A549 (cell line): Measurements from ENCODE around the gene SEMA3C. TPM values are rescaled to one million over a fixed set of nuclear protein-coding genes. Genes with fewer than 3 reads are reported as not detected.

Experiments
- ATAC-seq, 2 experiments: fragments of 200-7000 bp in 1 of 2; fragments of >200 bp in 1 of 2; cut with Nextera tagmentation in 1 of 2; cut with Tn5 transposase in 1 of 2; 3 replicates each; pipeline versions ENCODE4 v1.8.0 to v1.9.1; 2018 to 2020; ENCODE audit warnings: mild to moderate bottlenecking in 1 of 2, moderate library complexity in 1 of 2
- CTCF ChIA-PET: fragments of 300-600 bp; sonication (Branson Sonifier 250); formaldehyde crosslinking; extraction: SDS; loops from one replicate; lab custom pipeline; 2021; ENCODE audit warnings: antibody characterized with exemption, inconsistent platforms; lab: Yijun Ruan, JAX
- POLR2A ChIA-PET: fragments of 350-600 bp; formaldehyde crosslinking; extraction: SDS; loops from one replicate; lab custom pipeline; 2021; ENCODE audit warnings: antibody characterized with exemption, inconsistent platforms; lab: Yijun Ruan, JAX
- DNase-seq, 2 experiments: peaks; one replicate each; pipeline versions ENCODE4 v3.0.0 to v3.0.0-alpha.2; 2011 to 2016; ENCODE audit warnings: low read depth in 1 of 2, low spot score in 1 of 2
- FAIRE-seq: peaks from 2 replicates; lab custom pipeline; 2011; peaks lifted over from hg19 to GRCh38; lab: Jason Lieb, UNC
- H3K27ac ChIP-seq, 2 experiments: fragments of >200 bp; sonication (Bioruptor Twin); formaldehyde crosslinking; 3 replicates each; pipeline ENCODE4 v1.5.1; 2016 to 2017
- H3K4me1 ChIP-seq: fragments of >200 bp; sonication (Bioruptor Twin); formaldehyde crosslinking; 3 replicates; pipeline ENCODE4 v1.6.1; 2016
- H3K4me2 ChIP-seq: fragments of >200 bp; sonication (Bioruptor Twin); formaldehyde crosslinking; 3 replicates; pipeline ENCODE4 v1.6.1; 2016
- H3K4me3 ChIP-seq: fragments of >200 bp; sonication (Bioruptor Twin); formaldehyde crosslinking; 3 replicates; pipeline ENCODE4 v1.5.1; 2016
- H3K9me3 ChIP-seq: fragments of >200 bp; sonication (Bioruptor Twin); formaldehyde crosslinking; 3 replicates; pipeline ENCODE4 v1.6.1; 2016
- BHLHE40 ChIP-seq: IDR thresholded peaks from 2 replicates; pipeline ENCODE4 v1.6.1; 2012; ENCODE audit warnings: low read depth, low read length, inconsistent platforms
- CBX8 ChIP-seq: fragments of 200-600 bp; sonication (generic); IDR thresholded peaks from 2 replicates; pipeline ENCODE4 v1.6.1; 2016
- CEBPB ChIP-seq, 2 experiments: fragments of >200 bp in 1 of 2; sonication (Bioruptor Twin) in 1 of 2; formaldehyde crosslinking in 1 of 2; IDR thresholded peaks; 2 replicates each; pipeline ENCODE4 v1.6.1; 2012 to 2016
- CHD4 ChIP-seq: fragments of 200-600 bp; sonication (generic); IDR thresholded peaks from 2 replicates; pipeline ENCODE4 v1.6.1; 2016; ENCODE audit warnings: antibody characterized with exemption, mild to moderate bottlenecking, borderline replicate concordance
- EHMT2 ChIP-seq: fragments of 200-600 bp; sonication (generic); IDR thresholded peaks from 2 replicates; pipeline ENCODE4 v1.6.1; 2016; ENCODE audit warnings: antibody characterized with exemption, low read depth, mild to moderate bottlenecking, moderate library complexity
- HDAC2 ChIP-seq: fragments of 200-600 bp; sonication (generic); IDR thresholded peaks from 2 replicates; pipeline ENCODE4 v1.6.1; 2016
- HES2 ChIP-seq: fragments of >200 bp; sonication (Bioruptor Twin); formaldehyde crosslinking; IDR thresholded peaks from 2 replicates; pipeline ENCODE4 v1.6.1; 2016
- HEYL ChIP-seq: fragments of 250-450 bp; sonication (Bioruptor Pico); IDR thresholded peaks from 2 replicates; pipeline ENCODE4 v1.8.0; 2021; ENCODE audit warnings: mild to moderate bottlenecking, moderate library complexity
- JUNB ChIP-seq: fragments of >200 bp; sonication (Bioruptor Twin); formaldehyde crosslinking; IDR thresholded peaks from 2 replicates; pipeline ENCODE4 v1.6.1; 2016
- NFE2L2 ChIP-seq: fragments of 150-350 bp; conservative IDR thresholded peaks from 2 replicates; pipeline ENCODE4 v1.6.1; 2014; ENCODE audit warnings: low read length
- NR3C1 ChIP-seq: fragments of >200 bp; sonication (Bioruptor Twin); formaldehyde crosslinking; IDR thresholded peaks from 3 replicates; pipeline ENCODE4 v1.6.1; 2017
- PBX3 ChIP-seq: IDR thresholded peaks from 2 replicates; pipeline ENCODE4 v1.6.1; 2012
- POLR2AphosphoS2 ChIP-seq: conservative IDR thresholded peaks from 2 replicates; pipeline ENCODE4 v1.6.1; 2012; ENCODE audit warnings: low read length, improper control_type of control experiment, inconsistent platforms
- RAD21 ChIP-seq, 2 experiments: fragments of >200 bp in 1 of 2; sonication (Bioruptor Twin) in 1 of 2; formaldehyde crosslinking in 1 of 2; IDR thresholded peaks in 1 of 2; conservative IDR thresholded peaks in 1 of 2; 2 replicates in 1 of 2; 3 replicates in 1 of 2; pipeline ENCODE4 v1.6.1; 2012 to 2018; ENCODE audit warnings: inconsistent platforms in 1 of 2
- RNF2 ChIP-seq: fragments of 200-600 bp; sonication (generic); IDR thresholded peaks from 2 replicates; pipeline ENCODE4 v1.6.1; 2016; ENCODE audit warnings: low read depth, mild to moderate bottlenecking, antibody characterized with exemption, moderate library complexity, borderline replicate concordance
- SREBF2 ChIP-seq: fragments of 450-650 bp; IDR thresholded peaks from 2 replicates; pipeline ENCODE4 v1.6.1; 2014; ENCODE audit warnings: mild to moderate bottlenecking, moderate library complexity
- TP53 ChIP-seq: fragments of 250-450 bp; sonication (Bioruptor Pico); IDR thresholded peaks from 2 replicates; pipeline ENCODE4 v1.5.0; 2021; ENCODE audit warnings: mild to moderate bottlenecking, moderate library complexity
- ZNF302 ChIP-seq: fragments of 250-450 bp; sonication (Bioruptor Pico); IDR thresholded peaks from 2 replicates; pipeline ENCODE4 v1.9.0; 2021; ENCODE audit warnings: inconsistent platforms, mild to moderate bottlenecking, moderate library complexity
- ZSCAN20 ChIP-seq: fragments of 250-450 bp; sonication (Bioruptor Pico); IDR thresholded peaks from 2 replicates; pipeline ENCODE4 v1.8.0; 2022; ENCODE audit warnings: mild to moderate bottlenecking, moderate library complexity
- WGBS: methylation state at CpG from one replicate; pipeline ENCODE4 v1.1.6; 2017; ENCODE audit errors: missing lambda C conversion rate; 5-methylcytosine and 5-hydroxymethylcytosine counted together
- polyA plus RNA-seq, 4 experiments: library from polyadenylated mRNA; depleted of rRNA in 3 of 4; stranded (reverse); fragments of >200 nt; fragmentation: RNase III in 1 of 4; extraction: RNeasy Plus Mini Kit Qiagen cat#74134 plus additional on column Dnase treatment in 1 of 4; gene quantifications; 2 replicates in 3 of 4; 3 replicates in 1 of 4; pipeline ENCODE4 v1.2.3, GENCODE V29; 2011 to 2017
- TF ChIP-seq, protein P1 (sequence below): fragments of 250-450 bp; sonication (Bioruptor Pico); IDR thresholded peaks from 2 replicates; pipeline ENCODE4 v1.5.0; 2020; ENCODE audit warnings: low read depth, mild to moderate bottlenecking, moderate library complexity
- TF ChIP-seq, protein P2 (sequence below): fragments of 250-450 bp; sonication (Bioruptor Pico); IDR thresholded peaks from 2 replicates; pipeline ENCODE4 v1.5.0; 2021; ENCODE audit warnings: mild to moderate bottlenecking, moderate library complexity, borderline replicate concordance
- TF ChIP-seq, protein P3 (sequence below): IDR thresholded peaks from 2 replicates; pipeline ENCODE4 v1.6.1; 2012; ENCODE audit warnings: low read depth, borderline replicate concordance
- TF ChIP-seq, protein P4 (sequence below): IDR thresholded peaks from 2 replicates; pipeline ENCODE4 v1.6.1; 2012

Gene SEMA3C
- polyA plus RNA-seq, 2 of the 4 experiments (the other 2 are of a cell fraction): 78.1 to 212 TPM

DNA sequence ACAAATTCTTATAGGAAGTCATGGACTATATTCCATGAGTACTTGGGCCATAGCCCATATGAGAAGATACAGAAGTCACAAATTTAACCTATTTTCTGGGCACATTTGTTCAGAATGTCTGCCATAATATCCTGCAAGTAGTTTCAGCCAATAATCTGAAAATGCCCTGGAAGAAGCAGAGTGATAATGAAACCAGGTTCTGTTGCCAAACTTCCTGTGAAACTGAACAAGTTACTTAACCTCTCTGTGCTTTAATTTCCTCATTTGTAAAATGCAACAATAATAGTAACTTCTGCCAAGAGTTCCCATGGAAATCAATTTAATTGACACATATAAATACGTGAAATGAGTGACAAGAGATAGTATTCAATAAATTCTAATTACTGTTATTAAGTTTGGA lies 88.8 kb downstream of the SEMA3C start:
- H3K27ac ChIP-seq: peak overlapping the region in 1 of 2 experiments; percentile 75; a peak in 3 of 6 replicates
- ATAC-seq (no peak), FAIRE-seq (no peak), DNase-seq (no peak)
- no peak overlapping the region for H3K4me3 ChIP-seq
- TF ChIP-seq CHD4: no peak
- TF ChIP-seq, protein P1, sequence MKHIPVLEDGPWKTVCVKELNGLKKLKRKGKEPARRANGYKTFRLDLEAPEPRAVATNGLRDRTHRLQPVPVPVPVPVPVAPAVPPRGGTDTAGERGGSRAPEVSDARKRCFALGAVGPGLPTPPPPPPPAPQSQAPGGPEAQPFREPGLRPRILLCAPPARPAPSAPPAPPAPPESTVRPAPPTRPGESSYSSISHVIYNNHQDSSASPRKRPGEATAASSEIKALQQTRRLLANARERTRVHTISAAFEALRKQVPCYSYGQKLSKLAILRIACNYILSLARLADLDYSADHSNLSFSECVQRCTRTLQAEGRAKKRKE (CRISPR knock-in tag): no peak
- TF ChIP-seq, protein P2, sequence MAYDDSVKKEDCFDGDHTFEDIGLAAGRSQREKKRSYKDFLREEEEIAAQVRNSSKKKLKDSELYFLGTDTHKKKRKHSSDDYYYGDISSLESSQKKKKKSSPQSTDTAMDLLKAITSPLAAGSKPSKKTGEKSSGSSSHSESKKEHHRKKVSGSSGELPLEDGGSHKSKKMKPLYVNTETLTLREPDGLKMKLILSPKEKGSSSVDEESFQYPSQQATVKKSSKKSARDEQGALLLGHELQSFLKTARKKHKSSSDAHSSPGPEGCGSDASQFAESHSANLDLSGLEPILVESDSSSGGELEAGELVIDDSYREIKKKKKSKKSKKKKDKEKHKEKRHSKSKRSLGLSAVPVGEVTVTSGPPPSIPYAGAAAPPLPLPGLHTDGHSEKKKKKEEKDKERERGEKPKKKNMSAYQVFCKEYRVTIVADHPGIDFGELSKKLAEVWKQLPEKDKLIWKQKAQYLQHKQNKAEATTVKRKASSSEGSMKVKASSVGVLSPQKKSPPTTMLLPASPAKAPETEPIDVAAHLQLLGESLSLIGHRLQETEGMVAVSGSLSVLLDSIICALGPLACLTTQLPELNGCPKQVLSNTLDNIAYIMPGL (CRISPR knock-in tag): no peak
- TF ChIP-seq, protein P3, sequence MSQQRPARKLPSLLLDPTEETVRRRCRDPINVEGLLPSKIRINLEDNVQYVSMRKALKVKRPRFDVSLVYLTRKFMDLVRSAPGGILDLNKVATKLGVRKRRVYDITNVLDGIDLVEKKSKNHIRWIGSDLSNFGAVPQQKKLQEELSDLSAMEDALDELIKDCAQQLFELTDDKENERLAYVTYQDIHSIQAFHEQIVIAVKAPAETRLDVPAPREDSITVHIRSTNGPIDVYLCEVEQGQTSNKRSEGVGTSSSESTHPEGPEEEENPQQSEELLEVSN: no peak
- TF ChIP-seq, protein P4, sequence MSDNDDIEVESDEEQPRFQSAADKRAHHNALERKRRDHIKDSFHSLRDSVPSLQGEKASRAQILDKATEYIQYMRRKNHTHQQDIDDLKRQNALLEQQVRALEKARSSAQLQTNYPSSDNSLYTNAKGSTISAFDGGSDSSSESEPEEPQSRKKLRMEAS: no peak
- CTCF ChIA-PET: interaction anchor here (0.8 to 1.9 kb wide), 2 partner anchors 9 to 96 kb away, joined by 3 to 5 read pairs; no protein-coding TSS in a partner anchor
- peak overlapping the region; percentile 64 for H3K4me2 ChIP-seq
- no peaks in the 10 kb centered on the region for H3K9me3 ChIP-seq
- H3K4me1 ChIP-seq: peaks cover 99% of the 10 kb centered on the region
- POLR2A ChIA-PET: no interaction called here
- WGBS: 89% methylated on average over 1 of the region's 1 CpG

GRCh38 chr7:80829527-80829926 lies 89.3 kb downstream of the SEMA3C start:
- Histone ChIP-seq H3K4me2 (peak overlapping the region; percentile 64), H3K27ac (peak overlapping the region in 1 of 2 experiments; percentile 75; a peak in 3 of 6 replicates)
- CTCF ChIA-PET: no interaction called here

More at GRCh38 chr7:80829527-80829926, 89.3 kb downstream of the SEMA3C start:
- DNase-seq (no peak), ATAC-seq (no peak), FAIRE-seq (peak; percentile 36)
- Histone ChIP-seq H3K4me3 (no peak overlapping the region), H3K9me3 (no peaks in the 10 kb centered on the region), H3K4me1 (peaks cover 94% of the 10 kb centered on the region)
- POLR2A ChIA-PET: no interaction called here
- 83% methylated on average over 3 of the region's 3 CpGs for WGBS
- TF ChIP-seq, protein P3: no peak
- TF ChIP-seq RNF2 (no peak), ZSCAN20 (CRISPR knock-in tag) (no peak), NR3C1 (no peak), CEBPB (IDR thresholded peaks at IDR 0.05) (no peak), JUNB (no peak), HEYL (no peak), SREBF2 (no peak), HDAC2 (no peak), CBX8 (no peak), HES2 (no peak), EHMT2 (no peak), PBX3 (no peak), RAD21 (conservative IDR thresholded peaks at IDR 0.05 in 1 of 2, IDR thresholded peaks at IDR 0.05 in 1 of 2) (no peak), BHLHE40 (no peak), TP53 (CRISPR knock-in tag) (no peak), NFE2L2 (no peak), POLR2AphosphoS2 (no peak), ZNF302 (no peak)
- TF ChIP-seq, protein P2 (CRISPR knock-in tag): no peak
